Neural progenitor cell (in vitro differentiated cells): ENCODE data around the gene ECEL1. TPM values are rescaled to one million over a fixed set of nuclear protein-coding genes. Genes with fewer than 3 reads are reported as not detected.

Experiments used
- DNase-seq: peaks from one replicate; pipeline ENCODE4 v3.0.0-alpha.2; 2016; ENCODE audit warnings: low spot score
- H2AFZ ChIP-seq: fragments of 200-600 bp; sonication (generic); replicated peaks from 2 replicates; pipeline ENCODE4 v1.6.1; 2016; ENCODE audit warnings: antibody characterized with exemption
- H3F3A ChIP-seq: fragments of 200-600 bp; sonication (generic); 2 replicates; pipeline ENCODE4 v1.6.1; 2016; ENCODE audit warnings: antibody characterized with exemption, low read depth
- H3K27ac ChIP-seq: fragments of 200-600 bp; sonication (generic); 2 replicates; pipeline ENCODE4 v1.5.1; 2016; ENCODE audit warnings: mild to moderate bottlenecking
- H3K27me3 ChIP-seq: fragments of 200-600 bp; sonication (generic); 2 replicates; pipeline ENCODE4 v1.6.1; 2016; ENCODE audit warnings: mild to moderate bottlenecking, moderate library complexity
- H3K36me3 ChIP-seq: fragments of 200-600 bp; sonication (generic); 2 replicates; pipeline ENCODE4 v1.5.1; 2016
- H3K4me1 ChIP-seq: fragments of 200-600 bp; sonication (generic); 2 replicates; pipeline ENCODE4 v1.6.1; 2016; ENCODE audit warnings: mixed run types
- H3K4me2 ChIP-seq: fragments of 200-600 bp; sonication (generic); 2 replicates; pipeline ENCODE4 v1.6.1; 2016
- H3K4me3 ChIP-seq: fragments of 200-600 bp; sonication (generic); 2 replicates; pipeline ENCODE4 v1.5.1; 2016
- H3K79me2 ChIP-seq: fragments of 200-600 bp; sonication (generic); 2 replicates; pipeline ENCODE4 v1.6.1; 2016; ENCODE audit warnings: low read depth
- H3K9ac ChIP-seq: fragments of 200-600 bp; sonication (generic); 2 replicates; pipeline ENCODE4 v1.6.1; 2016
- H3K9me3 ChIP-seq: fragments of 200-600 bp; sonication (generic); 2 replicates; pipeline ENCODE4 v1.5.1; 2016; ENCODE audit warnings: low read depth
- H4K20me1 ChIP-seq: fragments of 200-600 bp; sonication (generic); 2 replicates; pipeline ENCODE4 v1.6.1; 2016; ENCODE audit warnings: low read depth
- H3K27ac Mint-ChIP-seq: 3 replicates; pipeline ENCODE4 v1.8.0; 2021; ENCODE audit warnings: mixed read lengths
- H3K27me3 Mint-ChIP-seq: 2 replicates; pipeline ENCODE4 v1.8.0; 2022; ENCODE audit warnings: low read depth, mild to moderate bottlenecking, inconsistent platforms, moderate library complexity, mixed read lengths; ENCODE audit not compliant: insufficient read depth
- H3K36me3 Mint-ChIP-seq: 3 replicates; pipeline ENCODE4 v1.8.0; 2021; ENCODE audit warnings: mixed read lengths
- H3K4me1 Mint-ChIP-seq: 3 replicates; pipeline ENCODE4 v1.8.0; 2021; ENCODE audit warnings: mixed read lengths
- H3K4me3 Mint-ChIP-seq: 3 replicates; pipeline ENCODE4 v1.8.0; 2021; ENCODE audit warnings: mild to moderate bottlenecking, moderate library complexity, mixed read lengths
- H3K9me3 Mint-ChIP-seq: 3 replicates; pipeline ENCODE4 v1.8.0; 2020; ENCODE audit warnings: mixed read lengths
- CTCF ChIP-seq: fragments of 200-600 bp; sonication (generic); IDR thresholded peaks from 2 replicates; pipeline ENCODE4 v1.5.1; 2017; ENCODE audit warnings: antibody characterized with exemption, mild to moderate bottlenecking
- EZH2 ChIP-seq: fragments of 200-600 bp; sonication (generic); IDR thresholded peaks from 2 replicates; pipeline ENCODE4 v1.6.1; 2017; ENCODE audit warnings: antibody characterized with exemption, mild to moderate bottlenecking, moderate library complexity
- EZH2phosphoT487 ChIP-seq: fragments of 200-600 bp; sonication (generic); IDR thresholded peaks from 2 replicates; pipeline ENCODE4 v1.6.1; 2017; ENCODE audit warnings: antibody characterized with exemption
- total RNA-seq: library from RNA; depleted of rRNA; stranded (reverse); fragments of >200 nt; gene quantifications from 2 replicates; pipeline ENCODE4 v1.2.3, GENCODE V29; 2015; ENCODE audit warnings: low replicate concordance

Gene ECEL1
- total RNA-seq, 1 donor from 2014 or later: 0.84 TPM

GRCh38 chr2:232479341-232480200, 8.1 kb downstream of the ECEL1 start:
- peaks cover 34% of the 10 kb centered on the region for H3K27me3 Mint-ChIP-seq
- H3K9ac ChIP-seq: no peak overlapping the region
- H3K4me3 ChIP-seq: no peak overlapping the region
- no peaks in the 10 kb centered on the region for H3K4me1 ChIP-seq
- H3K27ac ChIP-seq: no peak overlapping the region
- H3K79me2 ChIP-seq: no peaks in the 10 kb centered on the region
- no peaks in the 10 kb centered on the region for H4K20me1 ChIP-seq
- no peak overlapping the region for H3K4me3 Mint-ChIP-seq
- no peak overlapping the region for H3K4me2 ChIP-seq
- peaks cover 10% of the 10 kb centered on the region for H3K4me1 Mint-ChIP-seq
- H3K36me3 Mint-ChIP-seq: no peaks in the 10 kb centered on the region
- peaks cover 36% of the 10 kb centered on the region for H3K27me3 ChIP-seq
- H3K9me3 ChIP-seq: no peaks in the 10 kb centered on the region
- no peak for TF ChIP-seq EZH2
- H3K27ac Mint-ChIP-seq: no peak overlapping the region
- H3K36me3 ChIP-seq: no peaks in the 10 kb centered on the region
- H3K9me3 Mint-ChIP-seq: no peaks in the 10 kb centered on the region
- H2AFZ ChIP-seq: no peak overlapping the region
- no peak for DNase-seq
- no peaks in the 10 kb centered on the region for H3F3A ChIP-seq

- Mint-ChIP-seq H3K4me3 (no peak overlapping the region), H3K9me3 (no peaks in the 10 kb centered on the region), H3K4me1 (peaks cover 16% of the 10 kb centered on the region), H3K27ac (no peak overlapping the region), H3K27me3 (peaks cover 26% of the 10 kb centered on the region), H3K36me3 (no peaks in the 10 kb centered on the region)
- Histone ChIP-seq H3K9ac (no peak overlapping the region), H3K4me2 (no peak overlapping the region), H3K79me2 (no peaks in the 10 kb centered on the region), H3K27ac (no peak overlapping the region), H2AFZ (no peak overlapping the region), H3K9me3 (no peaks in the 10 kb centered on the region), H3K36me3 (no peaks in the 10 kb centered on the region), H3K4me1 (no peaks in the 10 kb centered on the region), H3K4me3 (no peak overlapping the region), H4K20me1 (no peaks in the 10 kb centered on the region), H3K27me3 (peaks cover 36% of the 10 kb centered on the region), H3F3A (no peaks in the 10 kb centered on the region)
- TF ChIP-seq EZH2: no peak
- no peak for DNase-seq
Observed at GRCh38 chr2:232478571-232479340, 8.9 kb downstream of the ECEL1 start.

- no peak overlapping the region for H3K9ac ChIP-seq
- H3K79me2 ChIP-seq: no peaks in the 10 kb centered on the region
- Mint-ChIP-seq H3K4me3 (no peak overlapping the region), H3K4me1 (peaks cover 19% of the 10 kb centered on the region), H3K9me3 (no peaks in the 10 kb centered on the region), H3K36me3 (no peaks in the 10 kb centered on the region), H3K27me3 (peaks cover 19% of the 10 kb centered on the region), H3K27ac (no peak overlapping the region)
- H3K27ac ChIP-seq: no peak overlapping the region
- H3K27me3 ChIP-seq: peaks cover 36% of the 10 kb centered on the region
- H2AFZ ChIP-seq: no peak overlapping the region
- H3K4me2 ChIP-seq: no peak overlapping the region
- H3F3A ChIP-seq: no peaks in the 10 kb centered on the region
- no peaks in the 10 kb centered on the region for H3K9me3 ChIP-seq
- no peak for DNase-seq
- no peak overlapping the region for H3K4me3 ChIP-seq
- H4K20me1 ChIP-seq: no peaks in the 10 kb centered on the region
- no peak for TF ChIP-seq EZH2
- H3K4me1 ChIP-seq: no peaks in the 10 kb centered on the region
- no peaks in the 10 kb centered on the region for H3K36me3 ChIP-seq
Observed at GRCh38 chr2:232477751-232478510, 9.7 kb downstream of the ECEL1 start.

GRCh38 chr2:232476791-232477190, 10.8 kb downstream of the ECEL1 start:
- H3K4me2 ChIP-seq: no peak overlapping the region
- H3K9ac ChIP-seq: no peak overlapping the region
- Mint-ChIP-seq H3K4me3 (no peak overlapping the region), H3K4me1 (peaks cover 19% of the 10 kb centered on the region), H3K9me3 (no peaks in the 10 kb centered on the region), H3K27me3 (peaks cover 19% of the 10 kb centered on the region), H3K36me3 (no peaks in the 10 kb centered on the region), H3K27ac (no peak overlapping the region)
- no peak overlapping the region for H2AFZ ChIP-seq
- no peak overlapping the region for H3K4me3 ChIP-seq
- no peaks in the 10 kb centered on the region for H3K79me2 ChIP-seq
- DNase-seq: no peak
- no peaks in the 10 kb centered on the region for H3F3A ChIP-seq
- peaks cover 34% of the 10 kb centered on the region for H3K27me3 ChIP-seq
- no peaks in the 10 kb centered on the region for H3K4me1 ChIP-seq
- no peaks in the 10 kb centered on the region for H3K9me3 ChIP-seq
- H3K27ac ChIP-seq: no peak overlapping the region
- no peaks in the 10 kb centered on the region for H4K20me1 ChIP-seq
- H3K36me3 ChIP-seq: no peaks in the 10 kb centered on the region
- TF ChIP-seq EZH2 (no peak), CTCF (no peak), EZH2phosphoT487 (no peak)
